Right kidney (tissue), 1 donor: ENCODE data around the gene USP36.
"Not testable (repeated sequence)": the region's sequence is repeated elsewhere in the genome, so short reads cannot be mapped to it uniquely, and the experiment has no call there.

ENCODE experiments used
- DNase-seq: peaks from one replicate; pipeline ENCODE4 v3.0.0-alpha.2; 2016

USP36 gene

DNA sequence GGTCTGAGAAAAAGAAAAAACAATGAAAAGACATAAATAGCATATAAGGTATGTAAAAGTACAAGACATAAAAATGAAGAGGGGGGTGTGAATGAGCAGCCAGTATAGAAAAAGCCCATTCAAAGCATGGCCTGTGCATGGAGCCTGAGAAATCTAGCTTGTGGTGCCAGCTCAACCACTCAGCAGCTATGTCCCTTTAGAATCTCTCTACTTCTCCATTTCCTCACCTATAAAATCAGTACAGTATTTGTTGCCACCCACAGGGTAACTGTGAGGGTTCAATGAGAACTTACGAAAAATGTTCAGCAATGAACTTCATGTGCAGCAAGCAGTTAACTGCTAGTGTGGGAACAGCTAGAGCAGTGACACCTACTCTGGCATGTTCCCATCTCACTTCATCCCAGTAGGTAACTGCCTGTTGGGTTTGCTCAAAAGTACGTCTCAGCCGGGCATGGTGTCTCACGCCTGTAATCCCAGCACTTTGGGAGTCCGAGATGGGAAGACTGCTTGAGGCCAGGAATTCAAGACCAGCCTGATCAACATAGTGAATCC is 73.8 kb downstream of the USP36 start:
- no peak for DNase-seq

DNA sequence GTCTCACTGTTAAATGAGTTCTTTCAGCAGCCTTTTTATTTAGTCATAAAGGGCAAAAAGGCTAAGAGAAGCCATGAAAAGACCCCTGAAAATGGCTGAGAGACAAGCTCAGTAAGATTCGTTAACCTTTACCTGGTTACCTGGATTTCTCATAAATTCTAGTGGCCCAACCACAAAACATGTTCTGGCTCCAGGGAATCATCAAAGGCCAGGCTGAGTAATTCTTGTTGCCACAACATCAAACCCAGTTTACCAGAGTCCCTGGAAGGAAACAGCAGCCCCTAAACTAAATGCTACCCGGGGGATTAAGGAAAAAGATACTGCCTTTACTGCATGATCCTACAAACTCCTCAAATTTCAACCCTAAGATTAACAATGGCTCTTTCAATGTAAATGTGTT is 74.4 kb downstream of the USP36 start:
- DNase-seq, result no peak

DNA sequence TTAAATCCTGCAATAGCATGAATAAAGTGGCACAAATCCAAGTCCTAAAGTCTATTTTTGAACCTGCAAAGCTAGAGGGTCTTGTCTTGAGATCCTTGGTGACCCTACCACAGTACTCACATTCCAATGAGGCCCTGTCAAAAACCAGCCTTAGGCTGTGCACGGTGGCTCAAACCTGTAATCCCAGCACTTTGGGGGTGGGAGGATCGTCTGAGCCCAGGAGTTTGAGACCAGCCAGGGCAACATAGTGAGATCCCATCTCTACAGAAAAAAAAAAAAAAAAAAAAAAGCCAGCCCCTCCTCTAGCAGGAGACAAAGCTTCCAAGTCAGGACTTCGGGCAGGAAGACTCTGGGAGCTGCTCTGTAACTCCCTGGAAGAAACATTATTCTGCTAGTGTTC is 74.8 kb downstream of the USP36 start:
- DNase-seq, result no peak

DNA sequence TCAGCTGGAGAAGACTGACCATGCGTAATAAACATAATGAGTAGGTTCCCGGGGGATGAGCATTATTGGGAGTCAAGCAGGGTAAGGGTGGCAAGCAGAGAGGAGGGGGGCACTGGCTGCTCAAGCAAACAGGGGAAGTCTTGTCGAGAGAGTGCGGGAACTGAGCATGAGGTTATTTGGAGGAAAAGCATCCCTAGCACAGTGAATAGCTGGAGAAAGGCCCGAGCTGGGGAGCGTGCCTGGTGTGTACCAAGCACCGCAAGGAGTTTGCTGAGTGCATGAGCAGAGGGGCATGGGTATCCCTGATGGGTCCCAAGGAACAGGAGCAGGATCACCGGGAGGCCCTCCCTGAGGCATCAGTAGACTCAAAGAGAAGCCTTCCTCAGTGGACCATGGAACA is 75.7 kb downstream of the USP36 start:
- DNase-seq, result no peak

DNA sequence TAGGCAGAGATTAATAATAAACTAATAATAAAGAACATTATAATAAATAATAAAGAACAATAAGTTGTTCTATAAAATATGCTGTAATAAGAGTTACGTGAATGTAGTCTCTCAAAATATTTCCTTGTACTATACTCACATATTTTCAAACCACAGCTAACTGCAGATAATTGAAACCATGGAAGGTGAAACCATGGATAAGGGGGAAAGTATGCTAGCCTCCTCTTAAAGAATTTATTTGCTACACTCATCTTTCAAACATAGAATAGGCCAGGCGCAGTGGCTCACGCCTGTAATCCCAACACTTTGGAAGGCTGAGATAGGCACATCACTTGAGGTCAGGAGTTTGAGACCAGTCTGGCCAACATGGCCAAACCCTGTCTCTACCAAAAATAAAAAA is 77.1 kb downstream of the USP36 start:
- DNase-seq, result no peak

DNA sequence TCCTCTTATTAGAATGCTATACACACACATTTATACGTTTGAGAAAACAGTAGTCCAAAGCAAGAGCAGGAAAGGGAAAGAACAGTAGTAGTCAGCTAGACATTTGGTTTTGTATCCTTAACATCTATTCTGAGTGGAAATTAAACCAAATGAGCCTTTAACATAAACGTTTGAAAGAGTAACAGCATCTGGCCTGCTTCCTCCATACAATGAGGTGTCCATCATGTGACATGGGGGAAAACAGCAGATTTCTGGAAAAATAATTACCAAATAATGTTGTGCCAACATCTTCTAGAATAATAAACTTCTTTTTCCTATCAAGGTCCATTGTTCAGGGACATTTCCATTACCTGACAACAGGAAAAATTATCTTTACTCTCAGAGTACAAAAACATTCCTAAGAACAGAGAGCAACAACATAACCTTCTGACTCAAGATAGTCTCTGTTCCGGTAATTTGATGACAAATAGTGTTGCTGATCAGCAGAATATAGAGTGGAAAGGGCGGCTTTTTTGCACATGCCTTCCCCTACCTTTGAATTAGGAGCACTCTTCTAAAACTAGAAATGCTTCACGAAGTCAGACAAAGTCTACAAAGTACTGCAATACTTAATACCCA is 78.7 kb downstream of the USP36 start:
- DNase-seq, result no peak

DNA sequence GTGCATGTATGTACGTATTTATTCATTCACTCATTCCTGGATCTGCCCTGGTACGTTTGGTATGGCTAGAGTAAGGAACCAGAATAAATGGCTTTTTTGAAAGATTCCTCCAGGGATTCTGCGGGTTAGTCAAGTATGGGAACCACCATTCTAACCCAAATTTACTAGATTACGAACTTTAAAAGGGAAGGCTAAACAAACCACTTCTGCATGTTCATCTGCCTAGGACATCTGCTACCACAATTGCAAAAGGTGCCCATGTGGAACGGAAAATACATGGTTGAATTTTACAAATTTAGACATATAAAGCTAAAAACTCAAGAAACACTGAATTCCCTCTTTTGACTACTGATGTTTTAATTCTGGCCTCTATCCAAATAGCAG is 80.7 kb downstream of the USP36 start:
- DNase-seq, result no peak

DNA sequence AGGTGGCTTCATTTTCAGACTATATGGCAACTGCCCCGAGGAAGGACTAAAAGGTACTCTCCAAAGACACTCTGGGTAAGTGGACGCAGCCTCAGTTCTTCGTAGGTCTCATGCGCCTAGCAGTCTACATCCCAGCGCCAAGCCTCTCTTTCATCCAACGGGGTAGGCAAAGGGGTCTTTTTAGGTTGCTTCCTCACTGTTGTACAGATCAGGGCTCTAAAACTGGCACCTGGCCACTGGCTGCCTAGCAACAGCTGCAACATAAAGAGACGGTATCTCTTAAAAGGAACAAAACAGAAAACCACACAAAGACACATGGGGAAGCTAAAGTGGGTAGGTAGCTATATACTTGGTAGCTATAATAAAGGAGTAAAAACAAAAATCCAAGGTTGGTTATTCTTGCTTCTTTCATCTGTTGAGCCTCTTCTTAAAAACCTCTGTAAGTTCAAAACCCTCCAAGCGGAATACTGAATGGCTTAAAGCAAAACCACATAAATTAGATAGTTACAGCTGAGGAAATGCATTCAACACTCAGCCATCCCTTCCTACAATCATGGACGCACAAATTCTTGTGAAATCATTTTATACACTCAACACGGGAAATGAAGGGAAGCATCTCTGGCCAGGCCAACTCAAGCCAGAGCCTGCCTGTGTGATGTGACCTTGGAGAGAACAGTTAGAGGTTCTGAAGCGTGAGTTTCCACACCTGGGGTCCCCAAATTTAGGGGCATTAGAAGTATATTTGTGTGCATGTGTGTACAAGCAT is 81.2 kb downstream of the USP36 start:
- DNase-seq, result no peak

DNA sequence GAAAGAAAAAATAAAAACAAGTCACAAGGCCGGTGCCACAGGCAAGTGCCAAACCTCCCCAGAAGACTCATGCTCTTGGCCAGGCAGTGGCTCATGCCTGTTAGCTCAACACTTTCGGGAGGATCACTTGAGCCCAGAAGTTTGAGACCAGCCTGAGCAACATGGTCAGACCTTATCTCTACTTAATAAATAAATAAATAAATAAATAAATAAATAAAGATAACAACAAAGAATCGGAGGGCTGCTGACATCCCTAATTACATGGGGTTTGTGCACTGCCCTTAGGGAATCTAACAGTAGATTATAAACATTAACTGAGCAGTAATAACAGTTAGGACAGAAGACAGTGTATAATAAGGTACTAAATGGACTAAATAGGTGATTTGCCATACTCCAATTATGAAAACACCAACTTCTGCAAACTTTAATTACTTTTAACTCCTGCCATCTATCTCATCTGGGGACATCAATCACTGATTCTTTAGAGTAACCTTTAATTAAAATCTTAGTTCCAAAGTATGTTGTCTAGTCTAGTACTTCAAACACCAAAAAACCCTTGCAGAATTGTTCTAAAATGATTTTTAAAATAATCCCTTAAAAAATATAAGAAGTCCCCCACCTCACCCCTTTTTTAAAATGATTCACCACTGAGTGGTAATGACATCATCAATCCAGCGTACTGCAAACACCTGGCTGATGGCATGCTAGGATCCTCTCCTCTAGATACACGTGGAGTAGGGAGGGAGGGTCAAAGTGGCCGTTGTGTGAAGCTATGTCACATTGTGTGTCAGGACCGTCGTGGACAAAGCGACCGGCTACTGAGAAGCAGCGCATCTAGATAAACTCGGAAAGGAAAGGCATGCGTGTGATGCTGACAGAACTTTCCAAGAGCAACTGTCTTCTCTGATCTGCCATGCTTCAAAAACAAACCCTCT is 87.0 kb downstream of the USP36 start:
- DNase-seq, result no peak

DNA sequence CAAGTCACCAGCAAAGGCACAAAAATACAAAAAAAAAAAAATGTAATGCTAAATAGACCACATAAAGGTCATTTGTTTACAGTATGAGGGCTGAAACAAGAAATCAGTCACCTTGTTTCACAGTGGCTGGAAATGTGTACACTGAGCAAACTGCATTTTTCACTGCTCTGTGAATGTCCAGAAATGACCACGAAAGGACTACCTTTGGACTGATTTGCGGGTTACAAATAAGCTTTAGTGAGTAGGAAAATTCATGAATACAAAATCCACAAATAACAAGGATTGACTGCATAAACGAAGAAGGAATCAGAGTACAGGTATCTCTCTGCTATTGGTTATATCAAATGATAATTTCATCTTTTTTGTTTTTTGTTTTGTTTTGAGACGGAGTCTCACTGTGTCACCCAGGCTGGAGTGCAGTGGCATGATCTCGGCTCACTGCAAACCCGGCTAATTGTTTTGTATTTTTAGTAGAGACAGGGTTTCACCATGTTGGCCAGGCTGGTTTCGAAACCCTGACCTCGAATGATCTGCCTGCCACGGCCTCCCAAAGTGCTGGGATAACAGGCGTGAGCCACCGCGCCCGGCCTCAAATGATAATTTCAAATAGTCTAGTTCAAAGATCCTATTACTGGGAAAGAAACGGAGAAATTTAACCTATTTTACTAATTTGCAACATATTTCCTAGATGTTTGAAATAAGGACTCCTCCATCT is 89.0 kb downstream of the USP36 start:
- DNase-seq, result no peak

DNA sequence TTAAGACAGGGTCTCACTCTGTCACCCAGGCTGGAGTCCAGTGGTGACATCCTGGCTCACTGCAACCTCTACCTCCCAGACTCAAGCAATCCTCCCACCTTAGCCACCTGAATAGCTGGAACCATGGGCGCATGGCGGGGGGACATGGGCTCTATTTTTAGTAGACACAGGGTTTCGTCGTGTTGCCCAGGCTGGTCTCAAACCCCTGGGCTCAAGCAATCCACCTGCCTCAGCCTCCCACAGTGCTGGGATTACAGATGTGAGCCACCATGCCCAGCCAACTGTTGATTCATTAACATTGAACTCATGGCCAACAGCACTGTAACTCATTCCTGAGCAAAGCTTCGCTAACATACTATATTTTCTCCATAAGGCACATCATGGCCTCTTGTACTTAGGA is 89.6 kb downstream of the USP36 start:
- DNase-seq, result not testable (repeated sequence)

DNA sequence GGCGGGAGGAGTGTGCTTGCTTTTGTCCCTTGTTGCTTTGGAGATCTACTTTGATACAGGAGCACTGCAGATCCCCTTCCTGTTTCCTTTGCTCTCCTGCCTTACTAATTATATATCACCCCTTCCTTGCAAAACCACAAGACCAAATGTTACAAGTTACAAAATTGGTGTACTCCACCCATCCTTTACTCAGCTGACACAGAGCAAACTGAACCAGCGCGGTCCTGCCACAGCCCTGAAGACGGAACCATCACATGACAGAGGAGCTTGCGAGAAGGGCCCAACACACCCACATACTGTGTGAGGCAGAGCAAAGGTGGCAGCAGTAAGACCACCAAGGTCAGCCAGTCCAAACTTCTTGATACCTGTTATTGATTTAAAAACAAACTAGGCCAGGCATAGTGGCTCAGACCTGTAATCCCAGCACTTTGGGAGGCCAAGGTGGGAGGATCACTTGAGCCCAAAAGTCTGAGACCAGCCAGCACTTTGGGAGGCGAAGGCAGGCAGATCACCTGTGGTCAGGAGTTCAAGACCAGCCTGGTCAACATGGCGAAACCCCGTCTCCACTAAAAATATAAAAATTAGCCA is 91.8 kb downstream of the USP36 start:
- no peak for DNase-seq

DNA sequence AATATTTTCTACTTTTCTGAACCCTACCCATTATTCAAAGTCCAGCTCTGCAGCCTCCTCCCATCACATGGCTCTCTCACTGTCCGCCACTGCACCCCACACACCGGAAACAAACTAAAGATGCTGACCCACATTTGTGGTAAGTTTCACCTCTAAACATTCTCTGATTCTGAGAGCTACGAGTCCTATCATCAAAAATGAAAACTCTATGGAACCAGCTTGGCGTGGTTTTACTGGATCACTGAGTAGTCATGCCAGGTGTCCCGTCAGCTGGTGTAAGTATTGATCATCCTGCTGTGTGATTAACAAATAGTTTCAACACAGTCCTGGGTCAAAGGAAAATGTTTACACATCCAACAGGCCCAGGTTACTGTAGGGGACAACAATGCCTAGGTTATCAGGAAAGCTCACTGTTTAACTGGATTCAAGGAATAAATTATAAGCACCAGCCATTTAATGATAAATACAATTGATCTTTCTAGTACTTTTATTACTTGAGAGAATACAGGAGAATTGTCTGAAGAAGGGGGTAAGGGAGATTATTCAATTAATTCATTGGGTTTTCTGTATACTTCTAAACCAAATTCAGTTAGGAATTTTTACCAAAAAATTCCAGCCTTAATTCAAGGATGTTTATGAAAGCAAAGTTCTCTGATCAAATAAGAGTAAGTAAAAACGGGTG is 92.4 kb downstream of the USP36 start:
- DNase-seq, result no peak

DNA sequence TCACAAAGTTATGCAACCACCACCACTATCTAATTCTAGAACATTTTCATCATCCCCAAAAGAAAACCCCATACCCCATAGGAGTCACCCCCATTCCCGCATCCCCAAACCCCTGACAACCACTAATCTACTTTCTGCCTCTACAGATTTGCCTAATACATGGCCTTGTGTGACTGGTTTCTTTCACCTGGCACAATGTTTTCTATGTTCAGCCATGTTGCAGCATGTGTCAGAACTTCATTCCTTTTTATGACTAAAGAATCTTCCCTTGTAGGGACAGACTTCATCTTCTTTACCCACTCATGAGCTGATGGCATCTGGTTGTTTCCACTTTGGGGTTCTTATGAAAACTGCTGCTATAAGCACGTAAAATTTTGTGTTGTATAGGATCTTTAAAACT is 93.1 kb downstream of the USP36 start:
- DNase-seq, result no peak

DNA sequence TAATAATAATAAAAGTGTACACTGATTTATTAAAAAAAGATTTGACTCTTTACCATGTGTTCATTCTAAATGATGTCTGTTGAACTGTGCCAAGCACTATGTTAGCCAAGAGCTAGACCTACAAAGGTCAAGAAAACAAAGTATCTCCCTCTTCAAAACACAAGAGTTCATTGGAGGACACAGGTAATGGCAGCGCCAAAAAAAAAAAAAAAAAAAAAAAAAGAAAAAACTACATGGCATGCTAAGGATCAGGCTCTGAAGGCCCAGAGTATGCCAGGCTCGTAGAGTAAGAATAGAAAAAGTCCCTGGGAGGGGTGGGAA is 93.7 kb downstream of the USP36 start:
- no peak for DNase-seq

DNA sequence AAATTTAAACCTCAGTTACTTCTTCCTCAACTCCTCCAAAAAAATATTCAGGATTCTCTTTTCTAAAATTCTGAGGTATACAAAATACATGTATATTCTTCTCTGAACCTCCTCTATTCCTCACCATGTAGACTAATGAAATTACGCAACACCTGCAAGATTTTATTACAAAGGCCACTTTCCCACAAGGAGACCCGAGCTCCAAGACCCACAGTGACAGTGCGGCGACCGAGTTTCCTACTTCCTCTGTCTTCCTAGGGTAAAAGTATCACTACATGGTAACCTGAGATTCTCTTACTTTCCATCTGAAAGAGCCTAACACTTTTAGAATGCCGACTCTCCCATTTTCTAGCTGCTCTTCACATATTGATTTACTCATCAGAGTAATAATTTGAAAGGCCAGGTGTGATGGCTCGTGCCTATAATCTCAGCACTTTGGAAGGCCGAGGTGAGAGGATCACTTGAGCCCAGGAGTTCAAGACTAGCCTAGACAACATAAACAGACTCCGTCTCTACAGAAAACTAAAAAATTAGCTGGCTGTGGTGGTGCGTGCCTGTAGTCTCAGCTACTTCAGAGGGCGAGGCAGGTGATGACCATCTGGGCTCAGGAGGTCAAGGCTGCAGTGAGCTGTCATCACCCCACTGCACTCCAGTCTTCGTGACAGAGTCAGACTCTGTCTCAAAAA is 94.2 kb downstream of the USP36 start:
- DNase-seq, result no peak
